Stimulated activated CD4-positive, alpha-beta T cell treated with anti-CD3 and anti-CD28 coated beads, Interleukin-15, amount 100 ng/mL, for 48 hours (primary cell): Measurements from ENCODE around the gene RNF114.
A peak's percentile ranks its signal among the peaks of the same experiment; 100 is the strongest.
"Not testable (repeated sequence)": the region's sequence is repeated elsewhere in the genome, so short reads cannot be mapped to it uniquely, and the experiment has no call there.

Experiments
- DNase-seq, 2 donors: peaks; one replicate each; pipeline ENCODE4 v3.0.0-alpha.2; 2020; ENCODE audit warnings: low read depth in 2 of 2

RNF114 gene

DNA sequence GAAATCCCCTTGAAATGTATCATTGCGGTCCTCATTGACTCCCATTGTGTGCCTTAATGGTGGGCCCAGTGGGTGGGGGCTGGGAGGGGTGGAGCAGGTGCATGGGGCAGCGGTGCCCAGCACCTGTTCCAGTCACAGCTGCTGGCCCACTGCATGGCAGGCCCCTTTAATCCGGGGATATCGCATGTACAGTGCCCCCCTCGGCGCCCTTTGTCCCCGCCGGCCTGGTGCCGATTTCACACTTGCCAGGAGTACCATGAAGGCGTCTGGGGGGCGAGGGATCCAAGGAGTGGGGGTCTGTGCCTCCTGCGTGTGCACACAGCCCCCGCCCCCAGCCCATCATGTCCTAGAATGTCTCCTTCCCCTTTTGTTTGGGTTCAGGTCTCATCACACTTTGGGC lies 49.4 kb downstream of the RNF114 start:
- no peak for DNase-seq

DNA sequence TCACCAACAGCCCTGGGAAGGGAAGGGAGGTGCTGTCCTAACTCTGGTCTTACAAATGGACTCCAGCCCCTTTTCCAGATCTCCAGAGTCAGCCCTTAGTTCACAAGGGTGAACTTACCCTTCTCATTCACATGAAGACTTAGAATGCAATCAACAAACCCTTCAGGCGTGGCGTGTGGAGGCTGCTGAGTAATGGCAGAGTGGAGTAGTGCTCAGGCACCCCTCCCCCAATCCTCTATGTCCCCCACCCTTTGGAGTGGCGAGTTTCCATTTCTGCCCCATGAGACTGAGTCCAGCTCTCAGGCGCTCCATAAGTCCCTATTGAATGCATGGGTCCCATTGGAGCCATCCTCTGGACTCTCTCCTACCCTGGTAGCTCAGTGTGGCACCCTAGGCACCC lies 49.9 kb downstream of the RNF114 start:
- no peak for DNase-seq

DNA sequence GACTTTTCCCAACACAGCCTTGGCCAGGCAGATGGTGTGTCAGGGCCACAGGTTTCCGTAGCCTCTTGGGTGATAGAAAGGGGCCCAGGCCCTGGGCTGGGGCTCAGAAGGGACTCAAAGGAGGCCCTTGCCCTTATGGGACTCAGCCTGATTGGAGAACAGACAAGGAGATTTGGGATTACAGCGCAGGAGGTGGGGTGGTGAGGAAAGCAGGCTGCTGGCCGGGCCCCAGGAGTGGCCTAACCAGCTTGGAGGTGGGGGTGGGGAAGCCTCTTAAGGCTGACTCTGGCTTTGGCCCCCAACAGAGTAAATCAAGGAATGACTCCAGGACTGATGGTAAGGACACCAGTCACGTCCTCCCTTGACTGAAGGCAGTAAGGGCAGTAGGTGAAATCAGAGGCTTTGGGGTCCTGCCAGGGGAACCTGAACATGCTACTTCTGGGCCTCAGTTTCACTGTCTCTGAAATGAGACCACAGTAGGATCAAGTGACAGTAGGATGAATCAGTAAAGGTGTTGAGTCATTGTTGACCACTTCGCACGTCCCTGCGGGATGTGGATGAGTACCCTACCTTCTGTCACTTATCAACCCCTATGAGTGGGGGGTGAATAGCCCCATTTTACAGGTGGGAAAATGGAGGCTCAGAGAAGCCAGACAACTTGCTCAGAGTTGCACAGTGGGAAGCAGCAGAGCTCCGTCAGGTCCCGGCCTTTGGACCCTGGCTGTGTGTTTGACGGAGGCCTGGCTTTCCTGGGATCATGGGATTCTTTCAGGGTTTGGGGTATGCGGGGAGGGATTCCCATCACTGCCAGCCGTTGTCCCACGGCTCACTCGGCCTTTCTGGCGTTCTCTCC lies 51.0 kb downstream of the RNF114 start:
- DNase-seq = no peak

DNA sequence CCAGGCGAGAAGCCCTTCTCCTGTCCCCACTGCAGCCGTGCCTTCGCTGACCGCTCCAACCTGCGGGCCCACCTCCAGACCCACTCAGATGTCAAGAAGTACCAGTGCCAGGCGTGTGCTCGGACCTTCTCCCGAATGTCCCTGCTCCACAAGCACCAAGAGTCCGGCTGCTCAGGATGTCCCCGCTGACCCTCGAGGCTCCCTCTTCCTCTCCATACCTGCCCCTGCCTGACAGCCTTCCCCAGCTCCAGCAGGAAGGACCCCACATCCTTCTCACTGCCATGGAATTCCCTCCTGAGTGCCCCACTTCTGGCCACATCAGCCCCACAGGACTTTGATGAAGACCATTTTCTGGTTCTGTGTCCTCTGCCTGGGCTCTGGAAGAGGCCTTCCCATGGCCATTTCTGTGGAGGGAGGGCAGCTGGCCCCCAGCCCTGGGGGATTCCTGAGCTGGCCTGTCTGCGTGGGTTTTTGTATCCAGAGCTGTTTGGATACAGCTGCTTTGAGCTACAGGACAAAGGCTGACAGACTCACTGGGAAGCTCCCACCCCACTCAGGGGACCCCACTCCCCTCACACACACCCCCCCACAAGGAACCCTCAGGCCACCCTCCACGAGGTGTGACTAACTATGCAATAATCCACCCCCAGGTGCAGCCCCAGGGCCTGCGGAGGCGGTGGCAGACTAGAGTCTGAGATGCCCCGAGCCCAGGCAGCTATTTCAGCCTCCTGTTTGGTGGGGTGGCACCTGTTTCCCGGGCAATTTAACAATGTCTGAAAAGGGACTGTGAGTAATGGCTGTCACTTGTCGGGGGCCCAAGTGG lies 51.9 kb downstream of the RNF114 start:
- no peak for DNase-seq

DNA sequence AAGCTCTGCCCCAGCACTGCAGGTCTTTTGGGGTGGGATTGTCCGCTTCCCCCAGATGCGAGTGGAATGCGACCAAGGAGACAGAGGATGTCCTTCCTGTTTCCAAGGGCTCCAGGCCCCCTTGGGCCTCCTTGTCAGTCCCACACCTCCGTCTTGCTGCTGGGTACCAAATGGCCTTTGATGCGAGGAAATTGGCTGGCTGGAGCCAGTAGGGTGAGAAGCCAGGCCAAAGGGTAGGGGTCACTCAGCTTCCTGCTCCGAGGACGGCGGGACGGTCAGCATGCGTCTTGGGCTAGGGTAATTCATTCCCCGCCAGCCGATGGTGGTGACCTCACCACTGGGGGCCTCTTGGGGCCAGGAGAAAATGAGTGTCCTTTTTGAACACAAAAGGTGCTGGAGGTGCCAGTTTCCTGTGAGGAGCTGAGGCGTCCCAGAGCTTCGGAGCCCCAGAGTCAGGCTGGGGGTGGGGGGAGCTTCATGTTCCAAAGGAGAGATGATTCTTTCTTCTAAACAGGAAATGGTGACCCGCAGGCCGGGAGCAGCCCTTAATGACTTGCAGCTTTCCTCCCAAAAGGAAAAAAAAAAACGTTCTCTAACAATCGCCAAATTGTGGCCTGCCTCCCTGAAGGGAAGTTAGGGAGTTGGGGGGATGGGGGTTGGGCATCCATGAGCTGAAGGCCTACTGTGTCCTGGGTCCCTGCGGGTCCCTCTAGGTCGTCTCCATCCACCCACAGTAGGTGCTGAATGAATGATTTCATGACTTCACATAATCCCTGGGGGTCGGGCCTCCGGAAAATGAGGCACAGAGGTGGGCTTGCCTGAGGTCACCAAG lies 53.3 kb downstream of the RNF114 start:
- DNase-seq = no peak

DNA sequence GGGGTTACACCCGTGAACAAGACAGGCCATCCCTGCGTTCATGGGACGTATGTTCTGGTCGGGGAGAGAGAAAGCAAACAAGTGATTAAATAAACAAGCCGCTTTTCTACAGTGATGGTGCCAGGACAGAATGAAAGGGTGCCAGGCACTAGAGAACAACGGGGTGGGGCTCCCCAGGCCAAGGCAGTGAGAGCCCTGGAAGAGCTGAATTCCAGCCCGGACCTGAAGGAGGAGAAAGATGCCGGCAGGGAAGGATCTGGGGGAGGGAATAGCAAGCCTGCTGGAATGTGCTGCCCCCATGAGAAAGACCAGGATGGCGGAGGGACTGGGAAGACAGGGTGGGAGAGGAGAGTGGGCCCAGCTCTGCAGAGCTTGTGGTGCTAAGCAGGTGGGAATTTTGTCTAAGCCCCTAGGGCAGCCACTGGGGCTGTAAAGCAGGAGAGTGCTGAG lies 54.1 kb downstream of the RNF114 start:
- DNase-seq = no peak

DNA sequence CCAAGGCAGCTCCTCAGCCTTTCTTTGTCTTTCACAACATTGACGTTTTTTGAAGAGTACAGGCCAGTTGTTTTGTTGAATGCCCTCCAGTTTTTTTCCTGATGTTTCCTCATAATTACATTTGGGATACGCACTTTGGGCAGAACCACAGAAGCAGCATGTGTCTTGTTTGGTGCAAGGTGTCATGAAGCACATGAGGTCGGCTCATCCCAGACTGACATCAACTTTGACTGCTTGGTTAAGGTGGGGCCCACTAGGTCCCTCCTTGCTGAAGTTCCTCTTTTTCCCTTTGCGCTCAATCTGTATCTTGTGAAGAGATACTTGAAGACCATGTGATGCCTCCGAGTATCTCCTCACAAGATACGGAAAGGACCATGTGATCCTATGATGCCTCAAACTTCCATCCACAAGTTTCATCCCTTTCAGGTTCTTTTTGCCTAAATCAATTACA lies 57.1 kb downstream of the RNF114 start:
- DNase-seq = no peak

DNA sequence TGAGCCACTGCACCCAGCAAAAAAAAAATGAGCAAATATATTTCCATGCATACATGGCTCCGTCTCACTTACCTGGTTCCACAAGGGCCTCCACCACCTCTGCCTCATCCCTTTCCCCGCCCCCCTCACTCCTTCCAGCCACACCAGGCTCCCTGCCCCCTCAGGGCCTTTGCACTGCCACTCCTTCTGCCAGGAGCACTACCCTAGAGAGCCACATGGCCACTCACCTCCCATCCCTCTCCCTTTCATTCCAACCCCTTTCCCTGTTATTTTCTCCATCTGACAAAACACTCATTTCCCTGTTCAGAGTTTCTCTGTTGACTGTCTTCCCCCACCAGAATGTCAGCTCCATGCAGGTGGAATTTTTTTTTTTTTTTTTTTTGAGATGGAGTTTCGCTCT lies 59.4 kb downstream of the RNF114 start:
- DNase-seq = no peak

DNA sequence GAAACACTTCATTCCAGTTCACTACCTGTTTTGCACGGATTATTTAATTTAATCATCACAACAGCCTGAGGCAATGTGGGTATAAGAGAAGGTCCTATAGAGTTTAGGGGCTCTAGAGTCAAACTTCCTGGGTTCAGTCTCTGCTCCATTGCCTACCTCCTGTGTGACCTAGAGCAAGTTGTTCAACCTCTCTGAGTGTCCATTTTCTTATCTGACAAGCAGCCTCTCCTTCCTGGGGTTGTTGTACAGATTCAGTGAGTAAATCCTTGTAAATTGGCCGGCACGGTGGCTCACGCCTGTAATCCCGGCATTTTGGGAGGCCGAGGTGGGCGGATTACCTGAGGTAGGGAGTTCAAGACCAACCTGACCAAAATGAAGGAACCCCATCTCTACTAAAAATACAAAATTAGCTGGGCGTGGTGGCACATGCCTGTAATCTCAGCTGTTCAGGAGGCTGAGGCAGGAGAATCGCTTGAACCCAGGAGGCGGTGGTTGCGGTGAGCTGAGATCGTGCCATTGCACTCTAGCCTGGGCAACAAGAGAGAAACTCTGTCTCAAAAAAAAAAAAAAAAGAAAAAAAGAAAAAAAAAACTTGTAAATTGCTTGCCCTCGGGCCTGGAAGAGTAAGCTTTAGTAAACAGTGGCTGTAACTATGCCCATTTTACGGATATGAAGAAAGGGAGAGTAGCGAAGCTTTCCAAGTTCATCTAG lies 62.4 kb downstream of the RNF114 start:
- not testable (repeated sequence) for DNase-seq

DNA sequence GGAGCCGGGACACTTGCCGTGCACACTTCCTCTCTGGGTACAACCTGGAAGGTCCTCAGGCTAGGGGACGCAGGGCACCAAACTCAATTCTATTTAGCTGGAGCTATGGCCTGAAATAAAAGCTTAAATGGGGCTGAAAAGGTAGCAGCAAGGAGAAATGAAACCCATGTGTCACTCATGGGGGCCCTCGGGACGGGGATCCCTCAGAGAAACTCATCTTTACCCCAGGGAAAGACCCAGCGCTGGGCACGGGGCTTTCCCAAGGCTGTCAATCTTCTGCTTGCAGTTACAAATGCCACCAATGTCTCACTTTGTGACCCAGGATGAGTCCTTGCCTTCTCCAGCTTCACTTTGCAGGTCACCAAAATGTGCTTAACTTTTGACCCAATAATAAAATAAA lies 63.1 kb downstream of the RNF114 start:
- peak; percentile 14 to 18 for DNase-seq

DNA sequence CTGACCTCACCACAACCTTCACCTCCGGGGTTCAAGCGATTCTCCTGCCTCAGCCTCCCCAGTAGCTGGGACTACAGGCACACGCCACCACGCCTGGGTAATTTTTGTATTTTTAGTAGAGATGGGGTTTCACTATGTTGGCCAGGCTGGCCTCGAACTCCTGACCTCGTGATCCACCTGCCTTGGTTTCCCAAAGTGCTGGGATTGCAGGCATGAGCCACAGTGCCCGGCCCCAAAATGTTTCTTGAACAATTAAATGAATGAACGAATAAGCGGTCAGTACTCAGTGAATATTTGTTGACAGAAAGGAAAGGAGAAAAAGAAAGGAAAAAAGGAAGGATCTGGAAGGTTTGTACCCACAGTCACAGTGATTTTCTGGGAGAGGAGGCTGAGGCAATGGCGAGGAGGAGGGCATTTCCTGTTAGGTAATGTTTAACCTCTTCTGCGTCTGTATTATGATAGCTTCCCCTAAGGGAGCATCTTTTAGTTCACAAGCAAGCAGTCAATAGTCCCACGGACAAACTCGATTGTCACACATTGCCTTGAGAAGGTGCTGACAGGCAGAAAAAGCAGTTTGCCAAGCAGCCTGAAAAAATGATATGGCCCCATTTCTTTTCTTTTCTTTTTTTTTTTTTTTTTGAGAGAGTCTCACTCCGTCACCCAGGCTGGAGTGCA lies 64.5 kb downstream of the RNF114 start:
- DNase-seq = not testable (repeated sequence)

DNA sequence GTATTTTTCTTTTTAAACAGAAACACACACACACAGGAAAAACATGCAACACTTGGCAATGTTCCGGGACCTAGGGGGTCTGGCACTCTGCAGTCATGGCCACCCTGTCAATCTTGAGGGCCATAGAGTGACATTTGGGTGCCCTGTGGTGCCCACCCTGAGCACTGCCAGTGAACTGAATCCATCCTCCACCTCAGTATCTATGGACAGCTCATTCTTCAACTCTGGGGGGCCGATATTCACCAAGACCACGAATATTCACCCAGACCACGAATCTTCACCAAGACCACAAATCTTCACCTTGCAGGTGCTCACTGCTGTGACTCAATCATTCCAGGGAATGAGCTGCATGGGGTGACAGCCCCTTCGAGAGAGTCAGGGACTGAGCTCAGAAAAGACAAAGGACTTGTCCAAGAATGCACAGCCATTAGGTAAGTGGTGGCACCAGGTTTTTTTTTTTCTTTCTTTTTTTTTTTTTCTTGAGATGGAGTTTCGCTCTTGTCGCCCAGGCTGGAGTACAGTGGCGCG lies 65.7 kb downstream of the RNF114 start:
- DNase-seq = no peak

DNA sequence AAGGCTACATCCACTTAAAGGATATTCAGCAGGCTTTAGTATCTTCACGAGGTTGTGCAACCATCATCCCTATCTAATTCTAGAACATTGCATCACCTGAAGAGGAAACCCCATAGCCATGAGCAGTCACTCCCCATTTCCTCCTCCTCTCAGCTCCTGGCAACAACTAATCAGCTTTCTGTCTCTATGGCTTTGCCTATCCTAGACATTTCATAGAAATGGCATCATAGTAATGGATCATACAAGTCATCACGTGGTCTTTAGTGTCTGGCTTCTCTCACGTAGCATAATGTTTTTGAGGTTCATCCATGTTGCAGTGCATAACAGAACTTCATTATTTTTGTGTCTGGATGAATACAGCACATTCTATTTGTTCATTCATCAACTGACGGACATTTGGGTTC lies 67.1 kb downstream of the RNF114 start:
- DNase-seq = no peak
